HG02678 (cell line): ENCODE measurements around the gene DIP2C.
"Not testable (repeated sequence)": the region's sequence is repeated elsewhere in the genome, so short reads cannot be mapped to it uniquely, and the experiment has no call there.

ENCODE experiments used
- ATAC-seq: cut with Tn5 transposase; IDR thresholded peaks from one replicate; pipeline ENCODE4 v1.9.1; 2021; ENCODE audit warnings: mild to moderate bottlenecking, moderate library complexity; ENCODE audit not compliant: unreplicated experiment

The DIP2C gene

DNA sequence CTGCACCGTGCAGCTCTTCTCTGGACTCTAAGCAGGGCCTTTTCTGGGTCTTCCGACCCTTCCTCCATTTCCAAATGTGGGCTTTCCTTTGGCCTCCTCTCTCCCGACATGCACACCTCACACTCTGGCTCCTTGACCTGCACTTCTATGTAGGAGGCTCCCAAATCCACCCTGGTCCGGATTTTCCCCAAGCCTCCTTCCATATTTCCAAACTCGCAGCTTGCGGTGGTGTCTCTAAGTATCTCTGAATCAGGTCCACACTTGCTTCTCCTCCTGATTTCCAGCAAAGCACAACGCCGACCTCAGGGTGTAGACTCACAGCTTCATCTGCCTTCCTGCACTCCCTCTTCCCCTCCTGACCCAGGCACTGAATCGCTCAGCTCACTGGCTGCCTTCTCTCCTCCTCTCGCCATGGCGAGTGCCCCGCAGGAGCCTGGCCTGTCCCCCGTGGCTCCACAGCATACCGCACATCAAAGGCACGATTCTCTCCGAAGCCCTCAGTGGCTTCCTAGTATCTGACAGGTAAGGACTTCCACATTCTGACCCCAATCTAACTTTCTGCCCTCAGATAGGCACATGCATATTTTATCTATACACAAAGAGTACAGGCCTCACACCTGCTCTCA is 27.8 kb downstream of the DIP2C start:
- no peak for ATAC-seq

- no peak for ATAC-seq
Measured at GRCh38 chr10:660970-661596, 28.4 kb downstream of the DIP2C start.

DNA sequence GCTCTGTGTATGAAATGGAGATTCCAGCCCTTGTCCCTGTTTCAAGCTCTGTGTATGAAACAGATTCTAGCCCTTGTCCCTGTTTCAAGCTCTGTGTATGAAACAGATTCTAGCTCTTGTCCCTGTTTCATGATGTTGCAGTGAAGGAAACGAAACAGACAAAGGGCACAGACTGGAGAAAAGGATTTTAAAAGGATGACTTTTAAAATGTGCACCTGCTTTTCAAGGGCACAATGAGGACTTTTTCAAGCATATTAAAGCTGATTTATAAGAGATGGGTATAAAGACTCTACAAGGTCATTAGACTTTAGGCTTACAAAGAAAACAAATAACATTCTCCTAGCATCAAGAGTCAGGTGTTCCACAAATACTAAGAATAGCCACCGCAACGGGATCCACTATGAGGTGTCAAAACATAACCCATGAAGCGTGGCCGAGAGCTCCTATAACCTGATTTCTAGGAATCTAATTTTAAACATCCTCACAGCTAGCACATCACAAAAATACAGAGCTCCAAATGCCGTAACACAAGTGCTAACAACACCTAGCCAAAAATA is 29.0 kb downstream of the DIP2C start:
- no peak for ATAC-seq

DNA sequence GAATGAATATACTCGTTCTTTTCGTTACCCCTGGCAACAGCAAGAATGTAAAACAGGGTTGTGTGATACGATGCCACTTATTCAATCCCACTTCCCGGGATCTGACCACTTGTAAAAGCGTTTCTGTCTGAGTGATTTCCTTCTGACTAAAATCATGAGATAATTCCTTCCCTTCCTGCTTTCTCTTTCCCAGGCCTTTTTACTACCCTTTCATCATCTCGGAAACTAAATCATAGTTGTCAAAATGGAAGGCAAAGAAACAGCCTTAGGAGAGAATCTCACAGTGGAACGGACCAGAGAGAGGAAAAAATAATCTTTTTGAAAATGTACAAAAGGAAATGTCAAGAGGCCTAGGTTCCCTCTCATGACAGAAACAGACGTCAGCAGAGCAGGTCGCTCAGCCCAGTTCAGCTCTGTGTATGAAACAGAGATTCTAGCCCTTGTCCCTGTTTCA is 29.8 kb downstream of the DIP2C start:
- no peak for ATAC-seq

DNA sequence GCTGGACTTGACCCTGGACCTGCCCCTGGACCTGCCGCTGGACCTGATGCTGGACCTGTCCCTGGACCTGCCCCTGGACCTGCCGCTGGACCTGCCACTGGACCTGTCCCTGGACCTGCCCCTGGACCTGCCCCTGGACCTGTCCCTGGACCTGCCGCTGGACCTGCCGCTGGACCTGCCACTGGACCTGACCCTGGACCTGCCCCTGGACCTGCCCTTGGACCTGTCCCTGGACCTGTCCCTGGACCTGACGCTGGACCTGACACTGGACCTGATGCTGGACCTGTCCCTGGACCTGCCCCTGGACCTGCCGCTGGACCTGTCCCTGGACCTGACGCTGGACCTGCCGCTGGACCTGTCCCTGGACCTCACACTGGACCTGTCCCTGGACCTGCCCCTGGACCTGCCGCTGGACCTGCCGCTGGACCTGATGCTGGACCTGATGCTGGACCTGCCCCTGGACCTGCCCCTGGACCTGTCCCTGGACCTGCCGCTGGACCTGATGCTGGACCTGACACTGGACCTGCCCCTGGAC is 31.6 kb downstream of the DIP2C start:
- not testable (repeated sequence) for ATAC-seq

DNA sequence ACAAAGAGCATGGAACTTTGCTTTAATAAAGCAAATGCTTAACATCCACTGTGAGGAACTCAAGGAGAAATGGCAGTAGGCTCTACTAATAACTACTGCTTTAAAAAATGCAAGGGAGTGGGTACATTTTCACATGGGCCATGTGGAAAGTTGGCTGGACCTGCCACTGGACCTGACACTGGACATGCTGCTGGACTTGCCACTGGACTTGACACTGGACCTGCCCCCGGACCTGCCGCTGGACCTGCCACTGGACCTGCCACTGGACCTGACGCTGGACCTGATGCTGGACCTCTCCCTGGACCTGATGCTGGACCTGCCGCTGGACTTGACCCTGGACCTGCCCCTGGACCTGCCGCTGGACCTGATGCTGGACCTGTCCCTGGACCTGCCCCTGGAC is 32.6 kb downstream of the DIP2C start:
- no peak for ATAC-seq

DNA sequence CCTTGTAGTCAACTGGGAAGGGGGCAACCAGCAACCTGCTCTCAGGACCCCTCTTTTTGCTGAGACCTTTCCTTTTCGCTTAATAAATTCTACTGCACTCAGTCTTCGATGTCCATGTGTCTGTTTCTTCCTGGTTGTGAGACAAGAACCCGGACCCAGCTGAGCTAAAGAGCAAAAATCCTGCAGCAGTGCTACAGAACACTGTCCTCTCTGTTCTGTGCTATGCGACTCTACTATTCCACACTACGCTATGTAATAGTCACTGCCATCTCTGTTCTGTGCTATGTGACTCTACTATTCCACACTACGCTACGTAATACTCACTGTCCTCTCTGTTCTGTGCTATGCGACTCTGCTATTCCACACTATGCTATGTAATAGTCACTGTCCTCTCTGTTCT is 34.3 kb downstream of the DIP2C start:
- ATAC-seq: no peak

- ATAC-seq: no peak
Measured at GRCh38 chr10:654647-654996, 34.8 kb downstream of the DIP2C start.

GRCh38 chr10:653991-654646 is 35.3 kb downstream of the DIP2C start:
- no peak for ATAC-seq

DNA sequence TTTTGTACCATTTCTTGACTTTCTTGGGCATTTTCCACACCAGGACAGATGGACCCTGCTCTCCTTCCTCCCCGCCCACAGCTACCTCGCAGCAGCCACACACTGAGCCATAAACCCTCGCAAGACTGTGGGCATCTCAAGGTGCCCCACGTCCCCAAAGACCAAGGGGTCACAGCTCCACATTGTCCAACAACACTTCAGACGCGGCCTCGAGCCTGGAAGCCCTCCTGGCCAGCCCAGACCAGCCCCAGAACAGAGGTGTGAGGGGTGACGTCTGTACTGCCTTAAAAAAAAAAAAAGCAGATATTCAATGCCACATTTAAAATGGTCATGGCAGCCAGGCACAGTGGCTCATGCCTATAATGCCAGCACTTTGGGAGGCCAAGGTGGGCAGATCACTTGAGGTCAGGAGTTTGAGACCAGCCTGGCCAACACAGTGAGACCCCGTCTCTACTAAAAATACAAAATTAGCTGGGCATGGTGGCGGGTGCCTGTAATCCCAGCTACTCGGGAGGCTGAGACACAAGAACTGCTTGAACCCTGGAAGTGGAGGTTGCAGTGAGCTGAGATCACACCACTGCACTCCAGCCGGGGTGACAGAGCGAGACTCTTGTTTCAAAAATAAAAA is 36.5 kb downstream of the DIP2C start:
- not testable (repeated sequence) for ATAC-seq

GRCh38 chr10:652233-652632 is 37.2 kb downstream of the DIP2C start:
- no peak for ATAC-seq

- no peak for ATAC-seq
Measured at GRCh38 chr10:651692-652091, 37.8 kb downstream of the DIP2C start.

GRCh38 chr10:650886-651615 is 38.4 kb downstream of the DIP2C start:
- ATAC-seq: no peak

DNA sequence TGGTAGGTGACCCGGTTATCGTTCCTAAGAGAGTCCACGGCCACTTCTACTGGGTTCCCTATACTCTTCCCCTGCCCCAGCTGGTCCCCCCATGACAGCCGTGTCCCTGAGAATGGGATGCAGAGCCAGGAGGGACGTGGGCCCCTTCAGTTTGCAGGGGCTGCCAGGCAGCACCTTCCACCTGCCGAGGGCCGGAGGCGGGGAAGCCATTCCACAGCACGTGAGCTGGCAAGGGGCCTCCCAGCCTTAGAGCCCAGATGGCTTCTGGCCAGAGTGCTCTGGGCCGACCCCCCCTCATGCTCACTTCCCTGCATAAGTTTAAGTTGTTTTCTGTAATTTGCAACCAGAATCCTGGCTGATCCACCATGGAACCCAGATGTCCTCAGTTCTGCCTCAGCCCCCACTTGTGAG is 39.0 kb downstream of the DIP2C start:
- ATAC-seq: no peak

- no peak for ATAC-seq
Measured at GRCh38 chr10:649798-650440, 39.5 kb downstream of the DIP2C start.

DNA sequence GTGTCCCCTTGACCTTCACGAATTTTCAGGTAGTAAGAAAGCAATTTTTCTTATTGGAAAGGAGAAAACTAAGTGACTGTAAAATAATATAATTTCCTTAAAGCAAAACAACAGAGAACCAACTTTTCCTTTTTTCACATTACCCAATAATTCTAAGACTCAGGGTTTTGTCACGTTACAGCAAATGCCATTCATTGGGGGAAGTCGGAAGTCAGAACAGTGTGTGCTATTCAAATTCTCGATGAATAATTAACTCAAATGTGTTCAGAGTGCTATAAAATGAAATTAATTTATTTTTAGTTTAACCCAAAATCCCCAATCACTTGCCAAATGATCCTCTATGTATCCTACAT is 40.0 kb downstream of the DIP2C start:
- no peak for ATAC-seq

DNA sequence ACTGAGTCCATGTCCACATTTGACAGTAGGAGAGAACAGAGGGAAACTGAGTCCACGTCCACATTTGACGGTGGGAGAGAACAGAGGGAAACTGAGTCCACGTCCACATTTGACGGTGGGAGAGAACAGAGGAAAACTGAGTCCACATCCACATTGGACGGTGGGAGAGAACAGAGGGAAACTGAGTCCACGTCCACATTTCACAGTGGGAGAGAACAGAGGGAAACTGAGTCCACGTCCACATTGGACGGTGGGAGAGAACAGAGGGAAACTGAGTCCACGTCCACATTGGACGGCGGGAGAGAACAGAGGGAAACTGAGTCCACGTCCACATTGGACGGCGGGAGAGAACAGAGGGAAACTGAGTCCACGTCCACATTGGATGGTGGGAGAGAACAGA is 42.4 kb downstream of the DIP2C start:
- ATAC-seq: not testable (repeated sequence)

DNA sequence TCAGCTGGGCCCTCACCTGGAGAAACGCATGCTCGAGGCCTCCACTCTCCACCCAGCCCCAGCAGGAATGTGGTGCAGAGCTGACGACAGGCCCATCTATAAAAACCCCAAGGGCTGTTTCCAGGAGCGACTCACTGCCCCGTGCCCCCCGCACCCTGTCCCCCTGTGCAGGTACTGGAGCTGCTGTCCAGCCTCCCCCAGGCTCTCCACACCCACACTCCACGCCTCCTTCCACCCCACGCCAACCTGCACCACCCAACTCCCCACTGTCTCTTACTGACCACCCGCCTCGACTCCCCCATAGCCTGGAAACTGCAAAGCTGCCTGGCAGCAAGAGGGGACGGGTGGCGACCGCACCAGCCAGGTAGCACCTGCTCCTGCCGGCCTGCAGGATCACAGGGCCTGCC is 43.3 kb downstream of the DIP2C start:
- no peak for ATAC-seq

- no peak for ATAC-seq
Measured at GRCh38 chr10:644943-645334, 44.5 kb downstream of the DIP2C start.
